Peyer's patch (tissue), 4 donors: ENCODE measurements around the gene TAF11L10.
"Not testable (repeated sequence)": the region's sequence is repeated elsewhere in the genome, so short reads cannot be mapped to it uniquely, and the experiment has no call there.

Experiments used
- CTCF ChIP-seq, 6 experiments: fragments of 450-650 bp in 4 of 6; fragments of 200-600 bp in 2 of 6; sonication (generic) in 1 of 6; IDR thresholded peaks; one replicate each; pipeline ENCODE4 v1.5.1; 2017 to 2019; ENCODE audit warnings: antibody characterized with exemption in 6 of 6, mild to moderate bottlenecking in 3 of 6, moderate library complexity in 1 of 6
- POLR2A ChIP-seq, 2 donors: fragments of 450-650 bp; IDR thresholded peaks; one replicate each; pipeline ENCODE4 v1.5.1; 2017; ENCODE audit warnings: antibody characterized with exemption in 2 of 2, mild to moderate bottlenecking in 2 of 2, moderate library complexity in 2 of 2

- not testable (repeated sequence) for TF ChIP-seq CTCF, POLR2A (IDR thresholded peaks at IDR 0.05)
Observed at GRCh38 chr5:17594255-17594654, 3.4 kb downstream of the TAF11L10 start, which contains the start of gene TAF11L9.
